LNCaP clone FGC (cell line): ENCODE data around the gene POLR2C.

Experiments used
- DNase-seq: peaks from one replicate; pipeline ENCODE4 v3.0.0-alpha.2; 2011; ENCODE audit warnings: low read depth
- H3K4me3 ChIP-seq: 2 replicates; pipeline ENCODE4 v1.5.1; 2011; ENCODE audit warnings: mild to moderate bottlenecking, low read depth, low read length, control low read depth
- CTCF ChIP-seq: IDR thresholded peaks from 2 replicates; pipeline ENCODE4 v1.5.1; 2012; ENCODE audit warnings: mild to moderate bottlenecking; ENCODE audit not compliant: control insufficient read depth, insufficient read depth; ENCODE audit errors: extremely low read depth

Gene POLR2C

GRCh38 chr16:57423152-57423551, 39.3 kb upstream of the POLR2C start:
- TF ChIP-seq CTCF: no peak
- no peak overlapping the region for H3K4me3 ChIP-seq
- DNase-seq: no peak

GRCh38 chr16:57424583-57424982, 37.9 kb upstream of the POLR2C start:
- no peak for TF ChIP-seq CTCF

GRCh38 chr16:57426356-57426755, 36.1 kb upstream of the POLR2C start:
- H3K4me3 ChIP-seq: no peak overlapping the region
- no peak for DNase-seq
- TF ChIP-seq CTCF: no peak

More at GRCh38 chr16:57424583-57424982, 37.9 kb upstream of the POLR2C start:
- no peak for DNase-seq
- no peak overlapping the region for H3K4me3 ChIP-seq

GRCh38 chr16:57427307-57427706, 35.2 kb upstream of the POLR2C start:
- no peak for TF ChIP-seq CTCF
- DNase-seq: no peak
- no peak overlapping the region for H3K4me3 ChIP-seq

- TF ChIP-seq CTCF: no peak
- DNase-seq: no peak
- H3K4me3 ChIP-seq: no peak overlapping the region
Measured at GRCh38 chr16:57427824-57428223, 34.7 kb upstream of the POLR2C start.

- no peak for DNase-seq
- TF ChIP-seq CTCF: no peak
- no peak overlapping the region for H3K4me3 ChIP-seq
Measured at GRCh38 chr16:57430955-57431354, 31.5 kb upstream of the POLR2C start.

- no peak for TF ChIP-seq CTCF
- DNase-seq: no peak
- no peak overlapping the region for H3K4me3 ChIP-seq
Measured at GRCh38 chr16:57432505-57432904, 30.0 kb upstream of the POLR2C start.
